GM12891 (cell line): ENCODE measurements around the gene GUCY1A1.
"Not testable (repeated sequence)": the region's sequence is repeated elsewhere in the genome, so short reads cannot be mapped to it uniquely, and the experiment has no call there.

Experiments
- DNase-seq: peaks from one replicate; pipeline ENCODE4 v3.0.0; 2011; ENCODE audit warnings: low spot score; ENCODE audit not compliant: insufficient read length
- FAIRE-seq: peaks from 2 replicates; lab custom pipeline; 2011; peaks lifted over from hg19 to GRCh38; lab: Jason Lieb, UNC
- PAX5 ChIP-seq: IDR thresholded peaks from 2 replicates; pipeline ENCODE4 v1.6.1; 2011; ENCODE audit warnings: low read length, moderate library complexity, mild to moderate bottlenecking; ENCODE audit not compliant: insufficient read depth, severe bottlenecking
- POLR2A ChIP-seq: IDR thresholded peaks from 2 replicates; pipeline ENCODE4 v1.6.1; 2011; ENCODE audit warnings: low read depth, low read length, control low read depth
- POLR2AphosphoS5 ChIP-seq: IDR thresholded peaks from 2 replicates; pipeline ENCODE4 v1.6.1; 2011; ENCODE audit warnings: low read depth, low read length, control low read depth
- POU2F2 ChIP-seq: IDR thresholded peaks from 2 replicates; pipeline ENCODE4 v1.6.1; 2011; ENCODE audit warnings: low read depth, mild to moderate bottlenecking, control low read depth, low read length, moderate library complexity
- SPI1 ChIP-seq: IDR thresholded peaks from 2 replicates; pipeline ENCODE4 v1.6.1; 2011; ENCODE audit warnings: low read depth, low read length, control low read depth
- TAF1 ChIP-seq: IDR thresholded peaks from 2 replicates; pipeline ENCODE4 v1.6.1; 2011; ENCODE audit warnings: low read depth, low read length, control low read depth

The GUCY1A1 gene

GRCh38 chr4:155638195-155638965 lies 28.3 kb upstream of the GUCY1A1 start:
- FAIRE-seq = no peak
- no peak for DNase-seq
- no peak for TF ChIP-seq PAX5
- no peak for TF ChIP-seq POU2F2
- no peak for TF ChIP-seq POLR2AphosphoS5
- TF ChIP-seq SPI1 = no peak
- TF ChIP-seq TAF1 = no peak
- TF ChIP-seq POLR2A = no peak

- no peak for FAIRE-seq
- peak; percentile 6 for DNase-seq
- TF ChIP-seq SPI1 = 0 out of 2 replicates have a peak, but pooled peaks have one; percentile 1
- TF ChIP-seq POU2F2 = no peak
These were observed 26.7 kb upstream of the GUCY1A1 start for GRCh38 chr4:155639704-155640523.

- TF ChIP-seq TAF1 = no peak
- no peak for FAIRE-seq
These were observed 25.9 kb upstream of the GUCY1A1 start for GRCh38 chr4:155640751-155641150.

GRCh38 chr4:155643087-155643486 lies 23.6 kb upstream of the GUCY1A1 start:
- TF ChIP-seq POU2F2 = no peak
- TF ChIP-seq PAX5 = no peak
- TF ChIP-seq TAF1 = no peak
- no peak for TF ChIP-seq POLR2AphosphoS5
- TF ChIP-seq SPI1 = no peak
- no peak for TF ChIP-seq POLR2A
- no peak for FAIRE-seq

More at GRCh38 chr4:155640751-155641150, 25.9 kb upstream of the GUCY1A1 start:
- DNase-seq = no peak

GRCh38 chr4:155646001-155646400 lies 20.6 kb upstream of the GUCY1A1 start:
- DNase-seq (no peak), FAIRE-seq (no peak)
- TF ChIP-seq POU2F2 (no peak), TAF1 (no peak), PAX5 (no peak), SPI1 (no peak), POLR2AphosphoS5 (no peak), POLR2A (no peak)

More at GRCh38 chr4:155643087-155643486, 23.6 kb upstream of the GUCY1A1 start:
- DNase-seq = no peak

DNA sequence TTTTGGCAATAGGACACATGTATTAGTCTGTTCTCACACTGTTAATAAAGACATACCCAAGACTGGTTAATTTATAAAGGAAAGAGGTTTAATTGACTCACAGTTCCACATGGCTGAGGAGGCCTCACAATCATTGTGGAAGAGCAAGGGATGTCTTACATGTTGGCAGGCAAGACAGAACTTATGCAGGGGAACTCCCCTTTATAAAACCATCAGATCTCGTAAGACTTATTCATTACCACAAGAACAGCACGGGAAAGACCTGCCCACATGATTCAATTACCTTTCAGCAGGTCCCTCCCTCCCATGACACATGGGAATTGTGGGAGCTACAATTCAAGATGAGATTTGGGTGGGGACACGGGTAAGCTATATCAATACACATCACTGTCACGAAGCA lies 15.9 kb upstream of the GUCY1A1 start:
- not testable (repeated sequence) for DNase-seq, FAIRE-seq

DNA sequence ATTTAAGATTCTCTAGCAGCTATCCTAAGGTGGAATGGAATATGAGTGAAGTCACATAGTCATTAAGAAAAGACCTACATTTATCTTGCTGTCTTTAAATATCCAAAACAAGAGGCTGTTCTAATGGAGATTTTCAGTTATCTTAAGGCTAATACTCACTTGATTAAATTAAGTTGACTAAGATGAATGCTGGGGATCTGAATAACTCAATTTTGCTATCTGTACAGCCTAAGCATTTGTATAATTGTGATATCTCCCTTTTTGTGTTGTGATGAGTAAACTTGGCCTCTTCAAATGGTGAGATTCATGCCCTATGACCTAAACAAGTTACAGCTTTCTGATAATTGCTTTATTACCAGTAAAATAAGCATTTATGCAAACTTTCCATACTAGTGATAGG lies 13.6 kb upstream of the GUCY1A1 start:
- FAIRE-seq (no peak), DNase-seq (no peak)
- TF ChIP-seq TAF1 = no peak
- no peak for TF ChIP-seq POU2F2
- no peak for TF ChIP-seq SPI1
- no peak for TF ChIP-seq PAX5
- TF ChIP-seq POLR2A = no peak

DNA sequence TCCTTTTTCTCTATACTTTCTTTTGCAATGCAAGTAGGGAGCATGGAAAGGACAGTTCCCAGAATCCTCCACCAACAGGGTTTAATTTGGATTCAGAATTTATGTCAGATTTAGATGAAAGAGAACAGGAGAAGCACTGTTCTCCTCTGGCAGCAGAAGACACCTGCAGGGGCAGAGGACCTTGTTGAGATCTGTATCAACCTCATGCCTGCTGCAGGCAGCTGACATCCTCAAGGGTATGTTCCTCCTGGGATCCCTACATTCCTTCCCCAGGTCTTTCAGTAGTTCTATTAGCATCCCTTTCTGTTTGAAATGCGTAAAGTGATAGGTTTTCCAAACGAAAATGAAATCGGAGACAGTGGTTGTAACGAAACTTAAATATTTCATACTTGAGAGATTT lies 10.6 kb upstream of the GUCY1A1 start:
- TF ChIP-seq SPI1 (no peak), POU2F2 (no peak), POLR2AphosphoS5 (no peak), POLR2A (no peak), PAX5 (no peak), TAF1 (no peak)
- FAIRE-seq = no peak

DNA sequence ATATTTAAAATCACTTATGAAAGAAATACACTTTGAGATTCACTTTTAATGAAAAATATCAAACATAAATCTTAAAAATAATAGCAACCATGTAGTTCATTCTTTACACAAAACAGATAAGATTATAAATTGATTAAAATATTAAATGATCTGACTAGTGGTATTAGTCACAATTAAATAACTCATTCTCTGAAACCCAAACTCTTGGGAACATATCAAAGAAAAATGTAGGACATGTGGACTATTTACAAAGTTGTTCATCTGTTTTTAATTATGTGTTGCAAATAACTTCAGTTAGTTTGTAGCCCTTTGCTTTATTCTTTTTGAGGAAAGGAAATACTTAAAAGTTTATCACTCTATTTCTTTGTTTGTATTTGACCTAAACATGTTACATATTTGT lies 9.5 kb upstream of the GUCY1A1 start:
- no peak for TF ChIP-seq POLR2AphosphoS5
- no peak for TF ChIP-seq TAF1
- no peak for TF ChIP-seq POU2F2
- no peak for TF ChIP-seq PAX5
- TF ChIP-seq SPI1 = no peak
- TF ChIP-seq POLR2A = no peak
- FAIRE-seq = no peak

More for the DNA sequence above, 10.6 kb upstream of the GUCY1A1 start:
- DNase-seq = no peak

DNA sequence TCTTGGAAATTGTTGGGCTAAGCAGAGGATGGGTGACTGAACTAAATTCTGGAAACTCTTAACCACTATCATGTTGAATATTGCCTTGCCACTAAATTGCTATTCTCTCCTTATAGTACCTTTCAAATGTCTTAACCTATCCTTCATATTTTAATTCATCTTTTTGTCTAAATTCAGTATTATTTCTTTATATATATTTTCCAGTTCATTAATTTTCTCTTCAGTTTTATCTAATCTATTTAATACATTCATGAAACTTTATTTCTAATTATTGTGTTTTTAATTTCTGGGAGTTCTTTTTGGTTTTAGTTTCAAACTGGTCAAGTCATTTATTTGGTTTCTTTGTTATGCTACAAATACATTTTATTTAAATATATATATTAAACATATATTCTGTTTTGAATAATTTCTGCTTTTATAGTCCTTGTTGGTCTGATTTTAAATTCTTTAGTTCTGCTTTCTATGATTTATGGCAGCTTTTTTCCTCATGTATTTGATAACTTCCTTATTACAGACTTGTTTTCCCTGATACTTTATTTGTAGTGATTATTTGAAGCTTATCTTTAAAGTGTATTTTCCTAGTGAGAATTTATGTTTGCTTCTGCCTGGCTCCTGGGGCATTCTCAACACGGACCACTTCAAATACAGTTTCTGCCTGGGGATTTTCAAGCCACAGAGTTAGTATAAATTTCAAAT lies 8.5 kb upstream of the GUCY1A1 start:
- DNase-seq (no peak), FAIRE-seq (no peak)
- TF ChIP-seq POU2F2 (no peak), POLR2A (no peak), TAF1 (no peak), POLR2AphosphoS5 (no peak), PAX5 (no peak), SPI1 (no peak)

More for the DNA sequence above, 9.5 kb upstream of the GUCY1A1 start:
- DNase-seq = no peak

DNA sequence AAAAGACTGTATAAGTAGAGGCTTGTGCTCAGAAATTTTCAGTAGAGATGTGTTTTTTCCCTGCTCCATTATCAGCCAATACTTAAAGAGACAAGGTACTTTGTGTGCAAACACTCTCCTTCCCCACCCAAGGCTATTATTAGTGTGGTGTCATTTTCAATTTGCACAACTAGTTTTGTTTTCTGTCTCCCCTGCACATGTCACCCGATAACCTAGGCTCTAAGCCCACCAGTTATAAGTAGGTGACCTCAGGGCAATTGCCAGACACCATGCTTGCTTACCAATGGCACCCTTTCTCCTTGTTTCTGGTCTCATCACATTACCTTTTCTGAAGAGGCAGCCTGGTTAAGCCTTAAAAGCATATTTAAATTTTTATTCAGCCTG lies 8.0 kb upstream of the GUCY1A1 start:
- FAIRE-seq (no peak), DNase-seq (no peak)
- no peak for TF ChIP-seq TAF1
- no peak for TF ChIP-seq SPI1
- no peak for TF ChIP-seq PAX5
- no peak for TF ChIP-seq POLR2A
- no peak for TF ChIP-seq POLR2AphosphoS5
- TF ChIP-seq POU2F2 = no peak
